K562 (cell line): ENCODE measurements around the gene PRDM16.

ENCODE experiments used
- BRCA1 ChIP-seq, 2 experiments: fragments of 450-650 bp in 1 of 2; sonication (generic) in 1 of 2; formaldehyde crosslinking in 1 of 2; IDR thresholded peaks; 2 replicates each; pipeline versions ENCODE4 v1.5.0 to v1.6.1; 2017 to 2020; ENCODE audit warnings: mild to moderate bottlenecking in 1 of 2, missing genetic modification reagents in 1 of 2
- CBX5 ChIP-seq: IDR thresholded peaks from 2 replicates; pipeline ENCODE4 v1.6.1; 2014; ENCODE audit warnings: low read depth, borderline replicate concordance
- EZH2 ChIP-seq: IDR thresholded peaks from 2 replicates; pipeline ENCODE4 v1.6.1; 2012; ENCODE audit warnings: low read depth, mild to moderate bottlenecking, inconsistent platforms, low read length, borderline replicate concordance
- FOSL1 ChIP-seq: fragments of 200-800 bp; sonication (Bioruptor generic); conservative IDR thresholded peaks from 2 replicates; pipeline ENCODE4 v1.6.1; 2016; ENCODE audit warnings: missing genetic modification characterization, missing compliant biosample characterization
- MTF1 ChIP-seq: fragments of 250-450 bp; sonication (Bioruptor Pico); IDR thresholded peaks from 2 replicates; pipeline ENCODE4 v1.9.0; 2021; ENCODE audit warnings: moderate library complexity, mild to moderate bottlenecking, inconsistent platforms, borderline replicate concordance
- PHF21A ChIP-seq: fragments of 450-650 bp; IDR thresholded peaks from 2 replicates; pipeline ENCODE4 v1.6.1; 2017; ENCODE audit warnings: low read depth, borderline replicate concordance
- POLR2AphosphoS2 ChIP-seq: IDR thresholded peaks from 2 replicates; pipeline ENCODE4 v1.6.1; 2012; ENCODE audit warnings: low read length, improper control_type of control experiment
- PYGO2 ChIP-seq: fragments of 450-650 bp; IDR thresholded peaks from 2 replicates; pipeline ENCODE4 v1.6.1; 2016; ENCODE audit warnings: mild to moderate bottlenecking, missing genetic modification characterization, moderate library complexity, missing compliant biosample characterization
- TCF7 ChIP-seq: sonication (generic); IDR thresholded peaks from 2 replicates; pipeline ENCODE4 v1.6.1; 2016; ENCODE audit warnings: antibody characterized with exemption, borderline replicate concordance
- ZNF197 ChIP-seq: fragments of 200-800 bp; sonication (Bioruptor generic); IDR thresholded peaks from 2 replicates; pipeline ENCODE4 v1.6.1; 2016; ENCODE audit warnings: low read depth, missing genetic modification characterization, missing compliant biosample characterization

DNA sequence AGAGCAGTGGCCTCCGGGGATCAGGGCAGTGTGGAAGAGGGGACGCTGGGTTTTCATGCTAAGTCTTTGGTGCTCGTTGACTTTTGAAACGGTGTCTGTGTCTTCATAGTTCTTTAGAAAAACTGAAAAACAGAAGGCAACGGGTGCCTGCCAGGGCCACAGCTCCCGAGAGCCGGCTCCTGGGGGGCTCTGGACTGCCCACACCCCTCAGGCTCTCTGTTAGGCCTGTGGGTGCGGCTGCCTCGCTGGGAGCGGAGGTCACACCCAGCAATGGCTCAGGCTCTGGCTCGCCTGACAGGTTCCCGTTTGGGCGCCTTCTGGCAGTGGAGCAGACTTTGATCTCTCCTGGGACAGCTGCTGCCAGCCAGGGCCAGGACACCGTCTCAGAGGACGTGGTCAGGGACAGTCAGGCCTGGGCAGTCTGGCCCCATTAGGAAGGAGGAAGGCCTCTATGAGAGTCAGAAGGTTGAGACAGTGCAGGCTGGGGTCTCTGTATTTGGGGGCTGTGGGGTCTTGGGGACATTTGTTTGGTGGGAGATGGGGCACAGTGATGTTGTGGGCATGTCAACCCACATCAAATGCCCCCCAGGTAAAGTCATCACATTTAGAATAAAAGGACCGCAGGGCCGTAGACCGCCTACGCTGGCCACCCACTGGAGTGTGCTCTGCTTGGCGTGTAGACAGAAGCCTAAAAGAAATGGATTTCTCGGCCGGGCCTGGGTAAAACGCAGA is 391.1 kb downstream of the PRDM16 start:
- TF ChIP-seq ZNF197 (CRISPR knock-in tag), result no peak
- no peak for TF ChIP-seq CBX5
- TF ChIP-seq TCF7, result no peak
- no peak for TF ChIP-seq PYGO2 (tag)
- TF ChIP-seq BRCA1 (IDR thresholded peaks at IDR 0.05), result no peak
- no peak for TF ChIP-seq BRCA1 (CRISPR knock-in tag; IDR thresholded peaks at IDR 0.05)
- no peak for TF ChIP-seq EZH2
- no peak for TF ChIP-seq POLR2AphosphoS2
- no peak for TF ChIP-seq FOSL1 (tag)
- TF ChIP-seq PHF21A, result no peak
- no peak for TF ChIP-seq MTF1 (CRISPR knock-in tag)
